Ascending aorta (tissue), 2 donors: ENCODE measurements around the gene RIN2. TPM values are rescaled to one million over a fixed set of nuclear protein-coding genes. Genes with fewer than 3 reads are reported as not detected.

Experiments
- DNase-seq, 2 donors: peaks; one replicate each; pipeline ENCODE4 v3.0.0-alpha.2; 2019; ENCODE audit warnings: low spot score in 2 of 2
- H3K27ac ChIP-seq, 2 donors: fragments of 200-600 bp; sonication (generic); one replicate each; pipeline ENCODE4 v1.5.1; 2016 to 2017; ENCODE audit warnings: mild to moderate bottlenecking in 1 of 2
- H3K27me3 ChIP-seq: fragments of 200-600 bp; sonication (generic); one replicate; pipeline ENCODE4 v1.5.1; 2017
- H3K36me3 ChIP-seq, 2 donors: fragments of 200-600 bp; sonication (generic); one replicate each; pipeline ENCODE4 v1.5.1; 2016
- H3K4me1 ChIP-seq, 2 donors: fragments of 200-600 bp; sonication (generic); one replicate each; pipeline ENCODE4 v1.5.1; 2016 to 2017; ENCODE audit warnings: mild to moderate bottlenecking in 1 of 2
- H3K4me3 ChIP-seq, 2 donors: fragments of 200-600 bp; sonication (generic); one replicate each; pipeline ENCODE4 v1.5.1; 2016 to 2017; ENCODE audit warnings: mild to moderate bottlenecking in 1 of 2
- H3K9me3 ChIP-seq, 2 donors: fragments of 200-600 bp; sonication (generic); one replicate each; pipeline ENCODE4 v1.5.1; 2016
- intact Hi-C: fragments of 100-400 bp; cut with DNase I; formaldehyde crosslinking; loops from one replicate; pipeline ENCODE4 v1.15.1; 2023
- total RNA-seq: library from RNA; depleted of rRNA; stranded (reverse); fragments of >200 nt; gene quantifications from one replicate; pipeline ENCODE4 v1.1.0, GENCODE V29; 2016
- TF ChIP-seq, protein P1 (sequence below), 3 experiments: fragments of 200-600 bp in 2 of 3; fragments of 450-650 bp in 1 of 3; sonication (generic) in 2 of 3; IDR thresholded peaks; one replicate each; pipeline ENCODE4 v1.5.1; 2016 to 2019; ENCODE audit warnings: antibody characterized with exemption in 3 of 3, mild to moderate bottlenecking in 1 of 3, moderate library complexity in 1 of 3

The RIN2 gene
- total RNA-seq, 1 donor from 2014 or later = 45.7 TPM

DNA sequence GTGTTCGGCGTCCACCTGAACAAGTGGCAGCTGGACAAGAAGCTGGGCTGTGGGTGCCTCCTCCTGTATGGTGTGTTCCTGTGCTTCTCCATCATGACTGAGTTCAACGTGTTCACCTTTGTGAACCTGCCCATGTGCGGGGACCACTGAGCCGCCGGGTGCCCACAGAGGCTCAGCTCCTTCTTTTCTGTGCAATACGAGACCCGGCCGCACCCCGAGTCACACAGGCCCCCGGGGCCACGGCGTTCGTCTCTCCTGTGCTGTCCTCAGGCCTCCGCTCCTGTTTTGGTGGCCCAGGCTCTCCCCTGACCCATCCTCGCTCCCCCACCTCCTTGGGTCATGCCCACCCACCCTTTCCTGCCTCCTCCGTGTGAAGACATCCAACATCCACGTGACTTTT lies 37.1 kb upstream of the RIN2 start:
- Histone ChIP-seq H3K27me3 (no peaks in the 10 kb centered on the region), H3K4me3 (no peak overlapping the region), H3K36me3 (no peaks in the 10 kb centered on the region), H3K9me3 (no peaks in the 10 kb centered on the region), H3K27ac (no peak overlapping the region), H3K4me1 (peaks cover 0 to 3% of the 10 kb centered on the region in 2 donors)
- intact Hi-C loops = no loop called here
- TF ChIP-seq, protein P1, sequence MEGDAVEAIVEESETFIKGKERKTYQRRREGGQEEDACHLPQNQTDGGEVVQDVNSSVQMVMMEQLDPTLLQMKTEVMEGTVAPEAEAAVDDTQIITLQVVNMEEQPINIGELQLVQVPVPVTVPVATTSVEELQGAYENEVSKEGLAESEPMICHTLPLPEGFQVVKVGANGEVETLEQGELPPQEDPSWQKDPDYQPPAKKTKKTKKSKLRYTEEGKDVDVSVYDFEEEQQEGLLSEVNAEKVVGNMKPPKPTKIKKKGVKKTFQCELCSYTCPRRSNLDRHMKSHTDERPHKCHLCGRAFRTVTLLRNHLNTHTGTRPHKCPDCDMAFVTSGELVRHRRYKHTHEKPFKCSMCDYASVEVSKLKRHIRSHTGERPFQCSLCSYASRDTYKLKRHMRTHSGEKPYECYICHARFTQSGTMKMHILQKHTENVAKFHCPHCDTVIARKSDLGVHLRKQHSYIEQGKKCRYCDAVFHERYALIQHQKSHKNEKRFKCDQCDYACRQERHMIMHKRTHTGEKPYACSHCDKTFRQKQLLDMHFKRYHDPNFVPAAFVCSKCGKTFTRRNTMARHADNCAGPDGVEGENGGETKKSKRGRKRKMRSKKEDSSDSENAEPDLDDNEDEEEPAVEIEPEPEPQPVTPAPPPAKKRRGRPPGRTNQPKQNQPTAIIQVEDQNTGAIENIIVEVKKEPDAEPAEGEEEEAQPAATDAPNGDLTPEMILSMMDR (IDR thresholded peaks at IDR 0.05) = no peak
- no peak for DNase-seq

DNA sequence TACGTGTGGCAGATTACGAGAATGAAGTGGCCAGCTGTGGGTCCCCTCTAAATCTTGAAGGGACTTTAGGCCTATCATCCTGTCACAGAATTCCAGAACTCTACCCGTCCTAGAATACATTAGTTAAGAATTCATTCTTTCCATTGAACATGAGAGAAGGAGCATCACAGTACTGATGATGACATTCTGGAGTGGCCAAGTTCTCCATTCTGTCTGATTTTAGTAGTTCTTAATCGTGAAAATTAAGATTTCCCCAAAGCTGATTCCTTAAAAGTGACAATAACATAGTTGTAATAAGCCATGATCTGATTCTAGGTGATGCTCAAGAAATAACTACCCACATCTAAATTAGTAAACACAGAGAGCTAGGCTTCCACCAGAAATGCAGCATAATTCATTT lies 35.0 kb upstream of the RIN2 start:
- TF ChIP-seq, protein P1 (IDR thresholded peaks at IDR 0.05) = no peak

DNA sequence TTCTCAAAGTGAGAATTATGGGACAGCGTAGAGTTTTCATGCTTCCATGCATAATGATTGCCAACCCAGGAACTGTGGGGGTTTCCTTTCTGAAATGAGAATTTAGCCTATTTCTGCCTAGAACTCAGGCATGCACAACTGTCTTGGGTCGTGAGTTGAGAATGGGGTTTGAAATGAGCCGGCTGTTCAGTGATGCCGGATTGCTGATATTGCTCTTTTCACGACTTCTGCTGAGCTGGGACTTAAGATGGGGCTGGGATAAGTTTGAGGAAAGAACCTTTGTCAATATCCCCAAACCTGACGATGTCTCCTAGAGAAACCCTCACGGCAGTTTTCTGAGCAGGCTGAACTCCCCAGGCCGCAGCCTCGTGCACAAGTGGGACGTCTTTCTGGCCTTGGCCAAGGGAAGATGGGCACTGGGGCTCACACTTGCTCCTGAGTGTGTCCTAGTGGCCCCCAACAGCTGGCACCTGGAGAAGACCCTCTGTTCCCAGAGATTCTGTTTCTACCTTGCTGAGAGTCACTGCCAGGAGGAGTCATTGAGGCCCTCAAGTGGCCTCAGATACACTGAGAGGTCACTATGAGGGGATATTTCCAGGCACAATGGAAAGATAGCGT lies 34.1 kb upstream of the RIN2 start:
- TF ChIP-seq, protein P1 (IDR thresholded peaks at IDR 0.05) = no peak
- H3K4me3 ChIP-seq = no peak overlapping the region
- H3K4me1 ChIP-seq = peaks cover 0 to 6% of the 10 kb centered on the region in 2 donors
- DNase-seq = no peak
- intact Hi-C loops = no loop called here
- H3K9me3 ChIP-seq = no peaks in the 10 kb centered on the region
- no peaks in the 10 kb centered on the region for H3K27me3 ChIP-seq
- H3K36me3 ChIP-seq = no peaks in the 10 kb centered on the region
- no peak overlapping the region for H3K27ac ChIP-seq

More for the DNA sequence above, 35.0 kb upstream of the RIN2 start:
- peaks cover 0 to 6% of the 10 kb centered on the region in 2 donors for H3K4me1 ChIP-seq
- H3K9me3 ChIP-seq = no peaks in the 10 kb centered on the region
- H3K4me3 ChIP-seq = no peak overlapping the region
- intact Hi-C loops = no loop called here
- DNase-seq = no peak
- H3K27ac ChIP-seq = no peak overlapping the region
- no peaks in the 10 kb centered on the region for H3K27me3 ChIP-seq
- no peaks in the 10 kb centered on the region for H3K36me3 ChIP-seq

DNA sequence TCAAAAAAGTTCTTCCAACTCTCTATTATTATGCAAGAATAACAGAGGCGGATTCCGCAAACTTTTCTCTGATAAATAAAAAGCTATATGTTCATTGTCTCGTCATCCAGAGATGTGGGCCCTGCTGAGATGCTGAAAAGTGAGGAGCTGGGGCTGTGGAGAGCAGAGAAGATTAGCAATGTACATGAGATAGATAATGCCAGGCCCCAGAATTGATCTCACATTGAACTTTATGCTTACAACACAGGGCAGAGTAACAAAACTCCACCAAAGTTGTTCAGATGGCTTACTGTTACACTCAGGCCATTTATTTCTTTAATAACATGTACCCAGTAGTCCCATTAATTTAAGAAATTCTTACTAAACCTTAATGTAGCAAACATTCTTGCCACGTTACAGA lies 32.7 kb upstream of the RIN2 start:
- Histone ChIP-seq H3K4me3 (no peak overlapping the region), H3K27ac (peak overlapping the region in 1 of 2 donors; percentile 3), H3K36me3 (no peaks in the 10 kb centered on the region), H3K27me3 (no peaks in the 10 kb centered on the region), H3K9me3 (no peaks in the 10 kb centered on the region), H3K4me1 (peaks cover 0 to 6% of the 10 kb centered on the region in 2 donors)
- TF ChIP-seq, protein P1 (IDR thresholded peaks at IDR 0.05) = no peak
- intact Hi-C loops = no loop called here
- DNase-seq = no peak

DNA sequence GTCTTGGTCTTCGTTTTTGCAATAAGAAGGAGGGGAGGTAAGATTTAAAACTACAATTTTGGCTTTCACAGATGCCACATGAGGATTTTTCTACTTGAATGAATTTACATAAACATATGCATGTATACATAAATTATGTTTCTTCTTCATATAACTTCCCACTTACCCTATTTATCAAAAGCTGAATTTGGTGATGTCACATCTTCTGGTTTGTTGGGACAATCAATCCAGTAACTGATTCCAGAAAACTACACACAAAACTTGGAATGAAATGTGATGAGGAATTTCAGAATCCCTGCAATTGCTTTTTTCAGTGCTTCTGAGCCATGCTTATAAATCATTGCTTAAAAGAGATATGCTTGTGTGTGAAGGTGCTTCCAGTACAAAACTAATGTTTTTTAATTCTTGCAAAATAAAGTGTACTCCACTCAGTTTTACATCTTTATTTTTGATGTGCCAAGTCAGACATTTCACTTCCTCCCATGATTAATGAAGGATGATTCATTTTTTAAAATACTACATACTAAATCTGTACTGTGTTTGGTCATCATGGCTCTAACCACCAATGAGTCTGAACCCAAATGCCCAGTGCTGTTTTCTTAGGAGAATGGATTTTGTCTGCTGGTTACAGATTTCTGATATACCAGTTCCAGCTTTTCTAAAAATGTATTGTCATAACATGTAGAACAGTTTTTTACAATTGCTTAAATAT lies 32.1 kb upstream of the RIN2 start:
- TF ChIP-seq, protein P1 (IDR thresholded peaks at IDR 0.05) = no peak
- H3K4me3 ChIP-seq = no peak overlapping the region
- no peaks in the 10 kb centered on the region for H3K27me3 ChIP-seq
- no peaks in the 10 kb centered on the region for H3K9me3 ChIP-seq
- DNase-seq = no peak
- intact Hi-C loops = no loop called here
- no peaks in the 10 kb centered on the region for H3K36me3 ChIP-seq
- peaks cover 0 to 6% of the 10 kb centered on the region in 2 donors for H3K4me1 ChIP-seq
- peak overlapping the region in 1 of 2 donors; percentile 3 for H3K27ac ChIP-seq
